HG02678 (cell line): ENCODE data around the gene CHPT1.
"Not testable (repeated sequence)": the region's sequence is repeated elsewhere in the genome, so short reads cannot be mapped to it uniquely, and the experiment has no call there.

Source experiments
- ATAC-seq: cut with Tn5 transposase; IDR thresholded peaks from one replicate; pipeline ENCODE4 v1.9.1; 2021; ENCODE audit warnings: mild to moderate bottlenecking, moderate library complexity; ENCODE audit not compliant: unreplicated experiment

Gene CHPT1

GRCh38 chr12:101719566-101719965 lies 22.1 kb downstream of the CHPT1 start:
- no peak for ATAC-seq

GRCh38 chr12:101720118-101720517 lies 22.7 kb downstream of the CHPT1 start:
- ATAC-seq = no peak

- ATAC-seq = no peak
Measured at GRCh38 chr12:101722392-101722791, 25.0 kb downstream of the CHPT1 start.

- ATAC-seq = no peak
Measured at GRCh38 chr12:101727098-101727497, 29.7 kb downstream of the CHPT1 start.

- no peak for ATAC-seq
Measured at GRCh38 chr12:101729842-101730241, 32.4 kb downstream of the CHPT1 start.

GRCh38 chr12:101732318-101732717 lies 34.9 kb downstream of the CHPT1 start:
- no peak for ATAC-seq

GRCh38 chr12:101733166-101733565 lies 35.7 kb downstream of the CHPT1 start:
- ATAC-seq = no peak

- not testable (repeated sequence) for ATAC-seq
Measured at GRCh38 chr12:101734482-101734881, 37.0 kb downstream of the CHPT1 start.

GRCh38 chr12:101737476-101737875 lies 40.0 kb downstream of the CHPT1 start:
- ATAC-seq = no peak

GRCh38 chr12:101738920-101739665 lies 41.7 kb downstream of the CHPT1 start, which contains the start of gene SYCP3:
SYCP3 (minus strand) TSS chr12:101739462; CDS start chr12:101737935, 1,527 bp downstream.
- ATAC-seq = no peak

GRCh38 chr12:101740566-101740965 lies 43.1 kb downstream of the CHPT1 start:
- ATAC-seq = no peak

- no peak for ATAC-seq
Measured at GRCh38 chr12:101740980-101741379, 43.5 kb downstream of the CHPT1 start.

- ATAC-seq = peak; percentile 2
Measured at GRCh38 chr12:101743242-101743641, 45.8 kb downstream of the CHPT1 start.

- ATAC-seq = peak; percentile 98
Measured at GRCh38 chr12:101743724-101744472, 46.5 kb downstream of the CHPT1 start.

- no peak for ATAC-seq
Measured at GRCh38 chr12:101745481-101745880, 48.0 kb downstream of the CHPT1 start.

GRCh38 chr12:101746196-101746595 lies 48.8 kb downstream of the CHPT1 start:
- ATAC-seq = no peak

- no peak for ATAC-seq
Measured at GRCh38 chr12:101746661-101747060, 49.2 kb downstream of the CHPT1 start.

GRCh38 chr12:101747697-101748096 lies 50.3 kb downstream of the CHPT1 start:
- no peak for ATAC-seq

GRCh38 chr12:101748907-101749306 lies 51.5 kb downstream of the CHPT1 start:
- ATAC-seq = no peak

- ATAC-seq = no peak
Measured at GRCh38 chr12:101749657-101750056, 52.2 kb downstream of the CHPT1 start.

GRCh38 chr12:101750152-101750551 lies 52.7 kb downstream of the CHPT1 start:
- no peak for ATAC-seq

GRCh38 chr12:101759396-101760047 lies 62.1 kb downstream of the CHPT1 start:
- ATAC-seq = peak; percentile 59
